ENCODE data around the gene ARHGAP18.

GRCh38 chr6:129575378-129576118, 134.4 kb downstream of the ARHGAP18 start:
- TF ChIP-seq, protein P1, sequence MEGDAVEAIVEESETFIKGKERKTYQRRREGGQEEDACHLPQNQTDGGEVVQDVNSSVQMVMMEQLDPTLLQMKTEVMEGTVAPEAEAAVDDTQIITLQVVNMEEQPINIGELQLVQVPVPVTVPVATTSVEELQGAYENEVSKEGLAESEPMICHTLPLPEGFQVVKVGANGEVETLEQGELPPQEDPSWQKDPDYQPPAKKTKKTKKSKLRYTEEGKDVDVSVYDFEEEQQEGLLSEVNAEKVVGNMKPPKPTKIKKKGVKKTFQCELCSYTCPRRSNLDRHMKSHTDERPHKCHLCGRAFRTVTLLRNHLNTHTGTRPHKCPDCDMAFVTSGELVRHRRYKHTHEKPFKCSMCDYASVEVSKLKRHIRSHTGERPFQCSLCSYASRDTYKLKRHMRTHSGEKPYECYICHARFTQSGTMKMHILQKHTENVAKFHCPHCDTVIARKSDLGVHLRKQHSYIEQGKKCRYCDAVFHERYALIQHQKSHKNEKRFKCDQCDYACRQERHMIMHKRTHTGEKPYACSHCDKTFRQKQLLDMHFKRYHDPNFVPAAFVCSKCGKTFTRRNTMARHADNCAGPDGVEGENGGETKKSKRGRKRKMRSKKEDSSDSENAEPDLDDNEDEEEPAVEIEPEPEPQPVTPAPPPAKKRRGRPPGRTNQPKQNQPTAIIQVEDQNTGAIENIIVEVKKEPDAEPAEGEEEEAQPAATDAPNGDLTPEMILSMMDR (IDR thresholded peaks at IDR 0.05): peak; percentile 50 to 65 (median 63)
- TF ChIP-seq POLR2A (IDR thresholded peaks at IDR 0.05): no peak

All from testis (tissue), 2 donors.